ENCODE data around the gene GOPC.

The GOPC gene

DNA sequence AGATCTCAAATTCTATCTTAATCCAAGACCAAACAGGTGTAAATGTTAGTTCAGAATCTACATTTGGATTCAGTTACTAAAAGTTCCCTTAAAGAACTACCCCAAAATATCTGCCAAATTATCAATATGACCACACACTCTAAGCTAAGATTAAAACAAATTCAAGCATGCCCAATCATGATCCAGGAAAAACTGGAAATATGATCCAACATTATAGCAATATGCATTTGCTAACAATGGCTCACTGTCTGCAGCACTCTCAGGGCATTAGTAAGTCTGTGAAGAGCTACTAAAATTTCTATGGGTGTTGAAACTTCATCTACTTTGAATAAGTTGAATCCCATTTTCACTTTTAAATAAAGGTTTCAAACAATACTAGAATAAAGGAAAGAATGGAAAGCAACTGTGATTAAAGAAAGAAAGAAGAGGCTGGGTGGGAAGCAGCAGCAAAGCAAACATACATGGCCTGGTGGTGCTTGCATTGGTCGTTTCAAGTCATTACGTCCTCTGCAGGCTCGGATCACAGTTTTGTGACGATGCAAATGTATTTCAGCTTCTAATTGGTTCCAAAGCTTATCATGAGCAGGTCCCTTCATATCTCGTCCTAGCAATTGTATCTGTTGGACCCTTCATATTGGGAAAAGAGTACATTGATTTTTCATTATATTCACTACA lies 29.2 kb downstream of the GOPC start:
- TF ChIP-seq, protein P1, sequence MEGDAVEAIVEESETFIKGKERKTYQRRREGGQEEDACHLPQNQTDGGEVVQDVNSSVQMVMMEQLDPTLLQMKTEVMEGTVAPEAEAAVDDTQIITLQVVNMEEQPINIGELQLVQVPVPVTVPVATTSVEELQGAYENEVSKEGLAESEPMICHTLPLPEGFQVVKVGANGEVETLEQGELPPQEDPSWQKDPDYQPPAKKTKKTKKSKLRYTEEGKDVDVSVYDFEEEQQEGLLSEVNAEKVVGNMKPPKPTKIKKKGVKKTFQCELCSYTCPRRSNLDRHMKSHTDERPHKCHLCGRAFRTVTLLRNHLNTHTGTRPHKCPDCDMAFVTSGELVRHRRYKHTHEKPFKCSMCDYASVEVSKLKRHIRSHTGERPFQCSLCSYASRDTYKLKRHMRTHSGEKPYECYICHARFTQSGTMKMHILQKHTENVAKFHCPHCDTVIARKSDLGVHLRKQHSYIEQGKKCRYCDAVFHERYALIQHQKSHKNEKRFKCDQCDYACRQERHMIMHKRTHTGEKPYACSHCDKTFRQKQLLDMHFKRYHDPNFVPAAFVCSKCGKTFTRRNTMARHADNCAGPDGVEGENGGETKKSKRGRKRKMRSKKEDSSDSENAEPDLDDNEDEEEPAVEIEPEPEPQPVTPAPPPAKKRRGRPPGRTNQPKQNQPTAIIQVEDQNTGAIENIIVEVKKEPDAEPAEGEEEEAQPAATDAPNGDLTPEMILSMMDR (IDR thresholded peaks at IDR 0.05; ENCODE audit: low read depth, low read length), result no peak
- no peak overlapping the region for H3K4me3 ChIP-seq (ENCODE audit: low read depth, low read length)

DNA sequence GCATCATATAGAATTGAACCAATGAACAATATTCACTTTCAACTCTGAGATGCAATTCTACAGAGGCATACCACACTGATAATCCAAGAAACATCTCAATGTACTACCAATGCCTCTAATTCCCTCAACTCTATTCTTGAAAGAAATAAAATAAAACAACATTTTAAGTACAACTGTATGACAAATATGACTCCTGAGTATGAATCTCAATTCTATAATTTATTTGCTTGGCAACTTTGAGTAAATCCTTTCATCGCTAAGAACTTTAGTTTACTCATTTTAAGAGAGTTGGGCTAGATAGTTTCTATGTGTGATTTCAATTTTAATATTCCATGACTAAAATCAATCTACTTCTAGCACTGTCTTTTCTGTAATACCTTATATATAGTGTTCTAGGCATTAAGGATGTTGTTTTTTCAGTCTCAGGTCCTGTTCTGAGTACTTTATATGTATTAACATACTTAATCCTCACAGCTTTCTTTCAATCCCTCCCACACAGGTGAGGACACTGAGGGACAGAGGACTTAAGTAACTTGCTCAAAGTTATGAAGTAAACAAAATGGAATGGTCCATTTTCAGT lies 33.4 kb downstream of the GOPC start:
- no peak overlapping the region for H3K4me3 ChIP-seq (ENCODE audit: low read depth, low read length)
- TF ChIP-seq, protein P1 (IDR thresholded peaks at IDR 0.05; ENCODE audit: low read depth, low read length), result no peak

DNA sequence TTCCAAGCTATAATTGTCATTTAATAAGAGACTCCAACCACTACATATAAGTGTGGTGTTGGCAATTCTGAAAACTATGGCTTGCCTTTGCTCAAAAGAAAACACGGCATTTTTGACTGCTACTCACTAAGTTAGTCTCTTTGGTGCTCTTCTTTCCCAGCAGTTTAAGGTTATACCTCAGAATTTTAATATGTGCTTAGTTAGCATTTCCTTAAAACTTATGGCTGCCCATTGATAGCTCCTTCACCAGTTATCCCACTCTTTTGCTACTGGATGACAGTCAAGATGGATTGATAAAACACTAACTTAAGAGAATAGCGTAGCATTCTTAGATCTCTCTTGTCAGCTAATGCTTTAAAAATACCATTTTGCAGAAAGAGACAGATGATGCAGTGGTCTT lies 34.1 kb downstream of the GOPC start:
- H3K4me3 ChIP-seq (ENCODE audit: low read depth, low read length), result no peak overlapping the region
- TF ChIP-seq, protein P1 (IDR thresholded peaks at IDR 0.05; ENCODE audit: low read depth, low read length), result no peak

DNA sequence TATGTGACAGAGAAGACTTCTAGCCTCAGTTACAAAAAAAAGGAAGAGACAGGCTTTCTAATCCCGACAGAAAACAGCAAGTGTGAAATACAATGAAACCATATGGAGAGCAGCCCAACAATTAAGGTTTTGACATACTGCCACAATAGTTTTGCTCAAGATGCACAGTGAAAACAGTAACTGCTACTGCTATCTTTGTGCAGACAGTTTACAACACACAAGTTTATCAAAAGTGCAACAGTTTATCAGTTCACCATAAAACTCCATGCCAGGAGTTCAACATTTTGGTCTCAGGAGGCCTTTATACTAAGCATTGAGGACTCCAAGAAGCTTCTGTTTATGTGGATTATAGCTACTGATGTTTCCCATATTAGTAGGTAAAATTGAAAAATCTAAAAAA lies 37.6 kb downstream of the GOPC start:
- H3K4me3 ChIP-seq (ENCODE audit: low read depth, low read length), result no peak overlapping the region
- TF ChIP-seq, protein P1 (IDR thresholded peaks at IDR 0.05; ENCODE audit: low read depth, low read length), result no peak

DNA sequence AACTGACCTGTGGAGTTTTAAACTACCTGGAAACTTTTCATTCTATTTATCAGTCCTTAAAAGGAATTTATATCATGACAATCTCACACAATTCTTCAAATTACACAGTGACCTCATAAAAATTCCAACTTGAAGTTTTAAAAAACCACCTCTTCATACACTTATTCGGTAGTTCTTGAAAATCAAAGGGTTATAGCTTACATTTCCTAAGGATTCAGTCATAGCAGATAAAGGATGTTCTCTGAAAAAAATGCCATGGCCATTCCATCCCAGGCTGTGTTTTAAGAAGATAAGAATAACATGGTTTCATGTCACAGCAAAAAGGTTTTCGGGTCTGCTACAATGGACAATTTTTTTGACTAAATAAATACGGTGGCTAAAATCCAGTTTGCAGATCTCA lies 41.2 kb downstream of the GOPC start:
- TF ChIP-seq, protein P1 (IDR thresholded peaks at IDR 0.05; ENCODE audit: low read depth, low read length), result no peak

DNA sequence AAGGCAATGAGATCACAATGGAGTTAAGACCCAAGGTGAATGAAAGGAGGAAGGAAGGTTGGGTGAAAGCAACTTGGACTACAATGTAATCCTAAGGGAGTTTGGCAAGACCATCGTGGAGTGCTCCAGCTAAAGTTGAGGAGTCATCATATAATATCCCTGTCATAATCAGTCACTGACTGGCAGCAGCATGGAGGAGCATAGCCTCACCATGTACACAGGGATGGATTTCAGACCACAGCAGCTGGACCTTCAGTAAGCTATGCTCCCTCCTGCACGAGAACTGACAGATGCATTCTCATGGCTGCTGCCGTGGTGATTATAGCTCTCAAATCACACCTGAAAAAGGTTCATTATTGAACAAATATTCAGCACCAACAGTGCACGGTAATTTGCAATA lies 43.0 kb downstream of the GOPC start:
- H3K4me3 ChIP-seq (ENCODE audit: low read depth, low read length), result no peak overlapping the region
- TF ChIP-seq, protein P1 (IDR thresholded peaks at IDR 0.05; ENCODE audit: low read depth, low read length), result no peak

More for the DNA sequence above, 41.2 kb downstream of the GOPC start:
- no peak overlapping the region for H3K4me3 ChIP-seq (ENCODE audit: low read depth, low read length)

DNA sequence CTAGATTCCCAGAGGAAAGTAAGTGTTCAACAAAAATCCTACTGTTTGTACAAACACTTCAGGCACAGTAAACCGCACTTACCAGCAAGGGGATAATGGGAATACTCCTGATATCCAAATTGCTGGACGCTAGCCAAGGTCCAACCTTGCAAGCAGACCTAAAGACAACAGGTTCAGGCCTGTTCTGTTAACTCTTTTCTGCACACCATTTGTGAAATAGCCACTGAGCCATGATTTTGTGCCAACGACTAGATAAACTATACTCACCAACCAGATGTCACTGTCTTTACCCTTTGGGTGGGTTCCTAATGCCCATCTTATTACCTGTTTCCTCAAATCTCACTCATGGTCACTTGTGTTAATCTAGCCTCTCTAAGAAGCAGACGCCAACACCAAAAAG lies 43.5 kb downstream of the GOPC start:
- H3K4me3 ChIP-seq (ENCODE audit: low read depth, low read length), result no peak overlapping the region
- TF ChIP-seq, protein P1 (IDR thresholded peaks at IDR 0.05; ENCODE audit: low read depth, low read length), result no peak

Measured in WI38 (cell line).